ENCODE data around the gene TMEM176A. TPM values are rescaled to one million over a fixed set of nuclear protein-coding genes. Genes with fewer than 3 reads are reported as not detected.

TMEM176A gene
- total RNA-seq, 6 experiments from 2014 or later, result not detected

GRCh38 chr7:150848561-150849115, 48.1 kb downstream of the TMEM176A start:
- Mint-ChIP-seq H3K36me3 (ENCODE audit: low read depth) (no peaks in the 10 kb centered on the region), H3K27me3 (ENCODE audit: insufficient read depth) (peaks cover 13% of the 10 kb centered on the region), H3K4me1 (ENCODE audit: low read depth) (no peaks in the 10 kb centered on the region), H3K4me3 (no peak overlapping the region), H3K9me3 (no peaks in the 10 kb centered on the region), H3K27ac (no peak overlapping the region)
- no peak for TF ChIP-seq CTCF (IDR thresholded peaks at IDR 0.05)
- DNase-seq, result no peak

DNA sequence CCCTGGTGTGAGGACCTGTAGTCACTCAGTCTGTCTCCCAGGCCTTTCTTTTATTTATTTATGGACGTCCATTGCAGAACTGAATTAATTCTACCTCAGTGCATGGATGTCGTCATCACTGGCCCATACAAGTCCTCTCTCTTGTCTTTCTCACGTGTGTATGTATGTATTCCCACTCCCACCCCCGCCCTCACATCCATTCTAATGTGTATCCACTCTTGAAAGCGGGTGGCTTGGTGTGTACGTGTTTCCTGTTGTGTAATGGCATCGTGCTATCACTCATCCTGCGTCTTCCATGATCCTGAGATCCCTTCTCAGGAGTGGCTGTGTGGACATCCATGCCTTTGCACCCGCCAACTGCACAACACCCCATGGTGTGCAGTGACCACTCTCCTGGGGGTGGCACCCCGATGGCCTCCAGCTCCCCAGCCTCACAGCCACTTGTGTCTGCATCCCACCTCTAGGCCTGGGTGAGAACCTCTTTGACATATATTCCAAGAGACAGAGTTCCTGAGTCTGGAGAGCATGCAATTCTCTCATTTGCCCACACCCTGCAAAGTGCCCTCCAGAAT, 48.7 kb downstream of the TMEM176A start:
- H3K27me3 Mint-ChIP-seq (ENCODE audit: insufficient read depth), result peaks cover 13% of the 10 kb centered on the region
- no peak for TF ChIP-seq CTCF (IDR thresholded peaks at IDR 0.05)
- no peaks in the 10 kb centered on the region for H3K36me3 Mint-ChIP-seq (ENCODE audit: low read depth)
- H3K4me1 Mint-ChIP-seq (ENCODE audit: low read depth), result no peaks in the 10 kb centered on the region
- H3K27ac Mint-ChIP-seq, result no peak overlapping the region
- H3K4me3 Mint-ChIP-seq, result no peak overlapping the region
- no peak for DNase-seq
- no peaks in the 10 kb centered on the region for H3K9me3 Mint-ChIP-seq

- no peaks in the 10 kb centered on the region for H3K9me3 Mint-ChIP-seq
- DNase-seq, result no peak
- H3K27ac Mint-ChIP-seq, result no peak overlapping the region
- no peaks in the 10 kb centered on the region for H3K36me3 Mint-ChIP-seq (ENCODE audit: low read depth)
- TF ChIP-seq CTCF (IDR thresholded peaks at IDR 0.05), result no peak
- no peak overlapping the region for H3K4me3 Mint-ChIP-seq
- no peaks in the 10 kb centered on the region for H3K4me1 Mint-ChIP-seq (ENCODE audit: low read depth)
- peaks cover 13% of the 10 kb centered on the region for H3K27me3 Mint-ChIP-seq (ENCODE audit: insufficient read depth)
Observed at GRCh38 chr7:150850273-150850672, 49.7 kb downstream of the TMEM176A start.

DNA sequence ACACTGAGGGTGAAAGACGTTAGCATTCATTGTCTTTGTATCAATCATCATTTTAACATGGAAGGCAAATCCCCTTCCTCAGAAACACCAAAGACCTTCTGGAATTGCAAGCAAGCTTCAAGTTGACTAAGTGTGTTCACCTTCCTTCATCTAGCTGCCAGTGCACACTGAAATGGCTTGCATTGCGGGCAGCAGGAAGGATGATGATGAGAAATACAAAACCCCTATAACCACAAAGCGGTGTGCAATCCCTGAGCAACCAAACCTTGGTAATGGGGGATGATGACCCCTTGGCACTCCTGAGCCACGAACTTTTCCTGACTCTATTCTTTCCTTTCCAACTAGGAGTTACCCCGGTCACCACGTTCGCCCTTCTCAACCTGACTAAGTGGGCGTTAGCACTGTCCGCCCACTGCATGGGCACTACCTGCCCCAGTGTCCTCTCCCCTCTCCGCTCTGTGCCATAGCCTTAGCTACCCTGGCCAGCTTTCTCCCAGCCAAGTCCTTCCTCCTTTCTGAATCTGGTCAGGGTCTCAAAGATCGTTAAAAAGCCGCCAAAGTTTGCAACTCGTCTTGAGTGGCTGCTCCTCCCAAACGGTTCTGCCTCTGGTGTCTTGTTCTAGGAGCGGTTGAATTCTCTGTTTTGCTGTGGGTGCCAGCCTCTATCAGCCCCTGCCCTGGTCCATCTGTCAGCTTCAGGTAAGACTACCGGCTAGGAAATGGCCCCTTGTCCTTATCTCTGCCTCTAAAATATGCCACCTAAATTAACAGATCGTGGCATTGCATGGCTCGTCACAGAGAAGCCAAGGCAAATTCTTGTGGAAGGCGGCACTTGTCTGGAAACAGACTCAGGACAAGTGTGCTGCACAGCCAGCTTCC, 51.2 kb downstream of the TMEM176A start:
- H3K4me1 Mint-ChIP-seq (ENCODE audit: low read depth), result no peaks in the 10 kb centered on the region
- DNase-seq, result no peak
- peaks cover 11% of the 10 kb centered on the region for H3K27me3 Mint-ChIP-seq (ENCODE audit: insufficient read depth)

GRCh38 chr7:150852371-150852905, 51.9 kb downstream of the TMEM176A start, which contains the start of gene AOC1:
Gene AOC1, plus strand, starts transcription at chr7:150852517. Its CDS starts 3,954 bp downstream, at chr7:150856471.
- TF ChIP-seq CTCF (IDR thresholded peaks at IDR 0.05), result no peak
- DNase-seq, result no peak
- peaks cover 13% of the 10 kb centered on the region for H3K27me3 Mint-ChIP-seq (ENCODE audit: insufficient read depth)
- H3K4me3 Mint-ChIP-seq, result no peak within 1 kb of the TSS
- no peaks in the 10 kb centered on the region for H3K9me3 Mint-ChIP-seq
- H3K27ac Mint-ChIP-seq, result no peak within 1 kb of the TSS
- H3K36me3 Mint-ChIP-seq (ENCODE audit: low read depth), result no peaks in the 10 kb centered on the region
- H3K4me1 Mint-ChIP-seq (ENCODE audit: low read depth), result no peaks in the 10 kb centered on the region

More for the DNA sequence above, 51.2 kb downstream of the TMEM176A start:
- TF ChIP-seq CTCF (IDR thresholded peaks at IDR 0.05), result no peak
- Mint-ChIP-seq H3K9me3 (no peaks in the 10 kb centered on the region), H3K36me3 (ENCODE audit: low read depth) (no peaks in the 10 kb centered on the region), H3K4me3 (no peak overlapping the region), H3K27ac (no peak overlapping the region)
